Kidney capillary endothelial cell (primary cell): Measurements from ENCODE around the gene SIPA1.

Experiments
- DNase-seq: peaks from one replicate; pipeline ENCODE4 v3.0.0-alpha.2; 2018; ENCODE audit warnings: low spot score

Gene SIPA1

GRCh38 chr11:65642014-65642671, 4.2 kb downstream of the SIPA1 start:
- no peak for DNase-seq

GRCh38 chr11:65643971-65644370, 6.1 kb downstream of the SIPA1 start:
- DNase-seq: no peak

- DNase-seq: no peak
Observed at GRCh38 chr11:65644837-65645236, 6.9 kb downstream of the SIPA1 start.

- DNase-seq: no peak
Observed at GRCh38 chr11:65645710-65646109, 7.8 kb downstream of the SIPA1 start.

GRCh38 chr11:65646288-65646957, 8.5 kb downstream of the SIPA1 start:
- no peak for DNase-seq

- DNase-seq: no peak
Observed at GRCh38 chr11:65646958-65647701, 9.2 kb downstream of the SIPA1 start.

- no peak for DNase-seq
Observed at GRCh38 chr11:65648997-65649493, 11.1 kb downstream of the SIPA1 start.

- no peak for DNase-seq
Observed at GRCh38 chr11:65649656-65650546, 12.0 kb downstream of the SIPA1 start.

- DNase-seq: no peak
Observed at GRCh38 chr11:65650547-65651338, 12.8 kb downstream of the SIPA1 start.

- no peak for DNase-seq
Observed at GRCh38 chr11:65651339-65651588, 13.4 kb downstream of the SIPA1 start.

GRCh38 chr11:65651589-65652510, 13.9 kb downstream of the SIPA1 start:
- peak; percentile 55 for DNase-seq

- DNase-seq: peak; percentile 94
Observed at GRCh38 chr11:65652511-65653228, 14.8 kb downstream of the SIPA1 start.

- no peak for DNase-seq
Observed at GRCh38 chr11:65653229-65654225, 15.6 kb downstream of the SIPA1 start.

- DNase-seq: no peak
Observed at GRCh38 chr11:65654375-65655349, 16.8 kb downstream of the SIPA1 start.

GRCh38 chr11:65655570-65656332, 17.9 kb downstream of the SIPA1 start:
- no peak for DNase-seq

- no peak for DNase-seq
Observed at GRCh38 chr11:65657426-65657825, 19.5 kb downstream of the SIPA1 start.
